Body of pancreas (tissue), 4 donors: ENCODE measurements around the gene PDZD8. TPM values are rescaled to one million over a fixed set of nuclear protein-coding genes. Genes with fewer than 3 reads are reported as not detected.
"Not testable (repeated sequence)": the region's sequence is repeated elsewhere in the genome, so short reads cannot be mapped to it uniquely, and the experiment has no call there.

ENCODE experiments used
- ATAC-seq: fragments of 150-250 bp; one replicate; pipeline ENCODE4 v1.9.1; 2016
- DNase-seq, 4 donors: peaks; one replicate each; pipeline ENCODE4 v3.0.0-alpha.2; 2019
- H3K27ac ChIP-seq, 4 donors: fragments of 200-600 bp; sonication (generic); 1 replicate in 3 of 4; 2 replicates in 1 of 4; pipeline versions ENCODE4 v1.5.1 to v1.6.1; 2016 to 2019; ENCODE audit warnings: mild to moderate bottlenecking in 1 of 4, mixed read lengths in 1 of 4, moderate library complexity in 1 of 4
- H3K27me3 ChIP-seq, 2 donors: fragments of 200-600 bp; sonication (generic); one replicate each; pipeline ENCODE4 v1.6.0; 2016; ENCODE audit warnings: mild to moderate bottlenecking in 1 of 2
- H3K36me3 ChIP-seq, 2 donors: fragments of 200-600 bp; sonication (generic); replicated peaks in 1 of 2; 2 replicates each; pipeline ENCODE4 v1.5.1; 2016; ENCODE audit warnings: low read depth in 2 of 2; ENCODE audit not compliant: insufficient read depth in 1 of 2
- H3K4me1 ChIP-seq: fragments of 200-600 bp; sonication (generic); one replicate; pipeline ENCODE4 v1.6.0; 2016
- H3K4me3 ChIP-seq, 2 donors: fragments of 200-600 bp; sonication (generic); 1 replicate in 1 of 2; 2 replicates in 1 of 2; pipeline ENCODE4 v1.5.1; 2016 to 2019
- H3K9me3 ChIP-seq, 3 donors: fragments of 200-600 bp; sonication (generic); 1 replicate in 2 of 3; 2 replicates in 1 of 3; pipeline ENCODE4 v1.5.1; 2016
- POLR2A ChIP-seq, 3 donors: fragments of 450-650 bp; IDR thresholded peaks; one replicate each; pipeline ENCODE4 v1.6.1; 2016; ENCODE audit warnings: antibody characterized with exemption in 3 of 3, mild to moderate bottlenecking in 2 of 3
- WGBS, 2 donors: methylation state at CpG; one replicate each; pipeline ENCODE4 v1.1.5; 2017; 5-methylcytosine and 5-hydroxymethylcytosine counted together
- intact Hi-C: fragments of 100-400 bp; cut with DNase I; formaldehyde crosslinking; loops from one replicate; pipeline ENCODE4 v1.15.1; 2023
- total RNA-seq, 2 donors: library from RNA; depleted of rRNA; stranded (reverse); fragments of >200 nt; gene quantifications; one replicate each; pipeline ENCODE4 v1.1.0, GENCODE V29; 2016
- TF ChIP-seq, protein P1 (sequence below), 7 experiments: fragments of 450-650 bp in 4 of 7; fragments of 200-600 bp in 3 of 7; sonication (generic) in 3 of 7; IDR thresholded peaks; one replicate each; pipeline ENCODE4 v1.5.1; 2016 to 2019; ENCODE audit warnings: antibody characterized with exemption in 7 of 7

PDZD8 gene
- total RNA-seq, 2 donors from 2014 or later = 34.3 to 36.8 TPM

- no peak for DNase-seq
- H3K27me3 ChIP-seq = no peaks in the 10 kb centered on the region
- no peak for TF ChIP-seq POLR2A (IDR thresholded peaks at IDR 0.05)
- TF ChIP-seq, protein P1, sequence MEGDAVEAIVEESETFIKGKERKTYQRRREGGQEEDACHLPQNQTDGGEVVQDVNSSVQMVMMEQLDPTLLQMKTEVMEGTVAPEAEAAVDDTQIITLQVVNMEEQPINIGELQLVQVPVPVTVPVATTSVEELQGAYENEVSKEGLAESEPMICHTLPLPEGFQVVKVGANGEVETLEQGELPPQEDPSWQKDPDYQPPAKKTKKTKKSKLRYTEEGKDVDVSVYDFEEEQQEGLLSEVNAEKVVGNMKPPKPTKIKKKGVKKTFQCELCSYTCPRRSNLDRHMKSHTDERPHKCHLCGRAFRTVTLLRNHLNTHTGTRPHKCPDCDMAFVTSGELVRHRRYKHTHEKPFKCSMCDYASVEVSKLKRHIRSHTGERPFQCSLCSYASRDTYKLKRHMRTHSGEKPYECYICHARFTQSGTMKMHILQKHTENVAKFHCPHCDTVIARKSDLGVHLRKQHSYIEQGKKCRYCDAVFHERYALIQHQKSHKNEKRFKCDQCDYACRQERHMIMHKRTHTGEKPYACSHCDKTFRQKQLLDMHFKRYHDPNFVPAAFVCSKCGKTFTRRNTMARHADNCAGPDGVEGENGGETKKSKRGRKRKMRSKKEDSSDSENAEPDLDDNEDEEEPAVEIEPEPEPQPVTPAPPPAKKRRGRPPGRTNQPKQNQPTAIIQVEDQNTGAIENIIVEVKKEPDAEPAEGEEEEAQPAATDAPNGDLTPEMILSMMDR (IDR thresholded peaks at IDR 0.05) = no peak
- H3K36me3 ChIP-seq = no peaks in the 10 kb centered on the region
- intact Hi-C loops = no loop called here
- H3K4me3 ChIP-seq = no peak overlapping the region
- peaks cover 31% of the 10 kb centered on the region for H3K4me1 ChIP-seq
- no peak overlapping the region for H3K27ac ChIP-seq
- ATAC-seq = no peak
- H3K9me3 ChIP-seq = no peaks in the 10 kb centered on the region
- 94% methylated on average over 5 of the region's 5 CpGs for WGBS, 2 donors
These were observed 64.0 kb downstream of the PDZD8 start for GRCh38 chr10:117311261-117311660.

GRCh38 chr10:117306674-117307073 is 68.6 kb downstream of the PDZD8 start:
- no peak for TF ChIP-seq POLR2A (IDR thresholded peaks at IDR 0.05)
- TF ChIP-seq, protein P1 (IDR thresholded peaks at IDR 0.05) = no peak
- Histone ChIP-seq H3K27me3 (no peaks in the 10 kb centered on the region), H3K9me3 (no peaks in the 10 kb centered on the region), H3K36me3 (no peaks in the 10 kb centered on the region), H3K4me3 (no peak overlapping the region), H3K27ac (no peak overlapping the region), H3K4me1 (peaks cover 10% of the 10 kb centered on the region)
- no peak for DNase-seq
- intact Hi-C loops = no loop called here
- ATAC-seq = no peak

DNA sequence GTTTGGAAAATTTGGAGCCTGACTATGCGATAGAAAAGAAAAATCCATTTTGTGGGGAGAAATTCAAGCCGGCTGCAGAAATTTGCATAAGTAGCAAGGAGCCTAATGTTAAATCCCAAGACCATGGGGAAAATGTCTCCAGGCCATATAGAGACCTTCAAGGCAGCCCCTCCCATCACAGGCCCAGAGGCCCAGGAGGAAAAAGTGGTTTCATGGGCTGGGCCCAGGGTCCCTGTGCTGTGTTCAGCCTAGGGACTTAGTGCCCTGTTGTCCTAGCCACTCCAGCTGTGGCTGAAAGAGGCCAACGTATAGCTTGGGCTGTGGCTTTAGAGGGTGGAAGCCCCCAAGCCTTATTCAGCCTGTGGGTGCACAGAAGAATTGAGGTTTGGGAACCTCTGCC is 71.8 kb downstream of the PDZD8 start:
- DNase-seq, H3K27ac ChIP-seq, H3K4me1 ChIP-seq, intact Hi-C loops, H3K27me3 ChIP-seq, H3K9me3 ChIP-seq, H3K4me3 ChIP-seq, ATAC-seq, H3K36me3 ChIP-seq: not testable (repeated sequence)
- 94% methylated on average over 3 of the region's 3 CpGs for WGBS, 2 donors

- H3K36me3 ChIP-seq = no peaks in the 10 kb centered on the region
- H3K27me3 ChIP-seq = no peaks in the 10 kb centered on the region
- H3K9me3 ChIP-seq = no peaks in the 10 kb centered on the region
- no peak overlapping the region for H3K4me3 ChIP-seq
- H3K27ac ChIP-seq = no peak overlapping the region
- 100% methylated on average over 1 of the region's 1 CpG for WGBS, 2 donors
- ATAC-seq (no peak), DNase-seq (no peak)
- no peaks in the 10 kb centered on the region for H3K4me1 ChIP-seq
- TF ChIP-seq POLR2A (IDR thresholded peaks at IDR 0.05) = no peak
- TF ChIP-seq, protein P1 (IDR thresholded peaks at IDR 0.05) = no peak
- intact Hi-C loops = no loop called here
These were observed 74.6 kb downstream of the PDZD8 start for GRCh38 chr10:117300671-117301070.

GRCh38 chr10:117299435-117299834 is 75.8 kb downstream of the PDZD8 start:
- no peaks in the 10 kb centered on the region for H3K4me1 ChIP-seq
- no peak for TF ChIP-seq POLR2A (IDR thresholded peaks at IDR 0.05)
- TF ChIP-seq, protein P1 (IDR thresholded peaks at IDR 0.05) = no peak
- no peaks in the 10 kb centered on the region for H3K27me3 ChIP-seq
- H3K36me3 ChIP-seq = no peaks in the 10 kb centered on the region
- H3K9me3 ChIP-seq = no peaks in the 10 kb centered on the region
- no peak for ATAC-seq
- DNase-seq = no peak
- H3K27ac ChIP-seq = no peak overlapping the region
- intact Hi-C loops = no loop called here
- no peak overlapping the region for H3K4me3 ChIP-seq
